NCI-H345 (cell line): ENCODE results near the gene KLF5.
"Not testable (repeated sequence)": the region's sequence is repeated elsewhere in the genome, so short reads cannot be mapped to it uniquely, and the experiment has no call there.

Source experiments
- DNase-seq: peaks from one replicate; lab custom pipeline; 2025; lab: John Stamatoyannopoulos, UW

KLF5 gene

GRCh38 chr13:73082895-73083294, 24.1 kb downstream of the KLF5 start:
- peak; percentile 49 for DNase-seq

GRCh38 chr13:73088332-73088935, 29.6 kb downstream of the KLF5 start:
- DNase-seq, result no peak

- no peak for DNase-seq
Observed at GRCh38 chr13:73089213-73089612, 30.4 kb downstream of the KLF5 start.

GRCh38 chr13:73090116-73090822, 31.5 kb downstream of the KLF5 start:
- DNase-seq, result peak; percentile 72

DNA sequence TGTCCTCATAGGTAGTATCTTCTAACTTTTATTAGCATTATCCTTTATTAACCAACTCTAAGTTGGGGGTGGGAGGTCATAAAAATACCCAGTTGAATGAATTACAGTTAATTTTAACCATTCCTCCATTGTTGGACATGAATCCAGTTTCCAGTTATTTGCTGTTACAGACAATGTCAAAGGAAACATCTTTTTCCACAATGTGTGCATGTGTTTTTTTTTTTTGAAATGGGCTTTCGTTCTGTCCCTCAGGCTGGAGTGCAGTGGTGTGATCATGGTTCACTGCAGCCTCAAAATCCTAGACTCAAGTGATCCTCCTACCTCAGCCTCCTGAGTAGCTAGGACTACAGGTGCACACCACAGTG, 32.0 kb downstream of the KLF5 start:
- DNase-seq, result no peak

DNA sequence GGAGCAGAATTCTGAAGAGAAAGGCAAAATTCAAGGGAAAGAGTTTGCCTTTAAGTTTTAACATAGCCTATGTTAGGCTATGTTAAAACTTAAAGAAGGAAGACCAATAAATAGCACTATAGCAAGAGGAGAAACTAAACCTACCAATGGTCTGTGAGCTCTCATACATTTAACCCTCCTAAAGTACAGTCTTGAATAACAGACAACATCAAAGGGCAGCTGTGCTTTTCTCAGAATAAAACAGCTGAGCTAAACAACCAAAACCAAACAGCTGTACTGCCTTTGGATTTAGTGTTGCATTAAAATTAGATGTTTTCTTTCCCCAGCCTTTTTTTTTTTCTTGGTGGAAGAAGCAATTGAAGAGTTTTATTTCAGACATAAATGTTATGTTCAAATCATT, 34.0 kb downstream of the KLF5 start:
- no peak for DNase-seq

DNA sequence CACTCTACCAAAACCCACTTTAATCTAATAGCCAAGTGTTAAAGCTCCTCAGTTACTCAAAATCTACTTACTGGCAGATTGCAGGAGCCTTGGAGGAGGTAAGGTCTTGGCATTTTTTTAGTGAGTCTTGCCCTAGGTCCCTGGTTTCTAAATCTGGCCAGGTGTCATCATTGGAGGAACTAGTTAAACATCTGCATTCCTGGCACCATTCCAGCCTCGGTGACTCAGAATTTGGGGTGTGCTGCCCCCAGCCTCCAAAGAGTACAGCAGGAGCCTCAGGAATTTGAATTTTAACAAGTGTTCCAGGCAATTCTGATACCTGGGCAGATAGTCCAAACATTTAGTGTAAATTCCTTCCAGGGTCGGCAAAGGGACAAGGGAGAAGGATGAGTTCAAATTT, 37.4 kb downstream of the KLF5 start:
- no peak for DNase-seq

DNA sequence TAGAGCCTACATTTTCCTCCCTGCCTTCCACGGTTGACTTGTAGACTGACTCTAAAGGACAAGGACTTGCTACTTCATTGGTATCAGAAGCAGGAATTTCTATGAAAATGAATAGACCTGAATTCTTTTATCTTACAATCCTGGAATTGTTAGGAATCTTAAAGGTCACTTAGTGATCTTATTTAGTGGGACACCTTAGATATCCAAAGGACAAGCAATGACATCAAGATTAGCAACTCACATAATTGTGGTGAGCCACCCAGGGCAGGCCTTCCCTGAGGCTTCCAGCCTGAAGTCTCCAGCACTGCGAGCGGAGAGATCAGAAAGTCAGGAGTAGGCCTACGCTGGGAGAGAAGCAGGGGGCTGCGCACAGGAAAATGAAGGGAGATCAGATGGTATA, 37.8 kb downstream of the KLF5 start:
- no peak for DNase-seq

- not testable (repeated sequence) for DNase-seq
Observed at GRCh38 chr13:73100781-73101180, 42.0 kb downstream of the KLF5 start.

GRCh38 chr13:73101351-73102007, 42.7 kb downstream of the KLF5 start:
- DNase-seq, result no peak

DNA sequence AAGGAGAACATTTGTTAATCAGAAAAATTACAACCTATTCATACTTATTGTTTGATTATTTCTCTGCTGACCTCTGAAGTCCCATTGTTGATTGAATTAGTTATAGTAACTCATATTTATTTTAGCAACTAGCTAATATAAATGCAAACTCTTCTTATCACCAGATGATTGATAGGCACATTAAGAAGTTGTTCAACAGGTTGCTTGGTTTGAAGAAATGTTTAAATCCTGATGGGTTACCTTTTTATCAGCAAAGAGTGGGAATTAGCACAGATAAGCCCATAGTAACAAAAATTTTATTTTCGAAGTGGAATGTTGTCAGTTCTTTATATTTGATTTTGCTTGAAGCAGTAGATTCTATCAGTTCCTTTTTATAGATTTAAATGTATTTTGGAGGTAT, 44.4 kb downstream of the KLF5 start:
- no peak for DNase-seq

- DNase-seq, result no peak
Observed at GRCh38 chr13:73106513-73107178, 47.8 kb downstream of the KLF5 start.

DNA sequence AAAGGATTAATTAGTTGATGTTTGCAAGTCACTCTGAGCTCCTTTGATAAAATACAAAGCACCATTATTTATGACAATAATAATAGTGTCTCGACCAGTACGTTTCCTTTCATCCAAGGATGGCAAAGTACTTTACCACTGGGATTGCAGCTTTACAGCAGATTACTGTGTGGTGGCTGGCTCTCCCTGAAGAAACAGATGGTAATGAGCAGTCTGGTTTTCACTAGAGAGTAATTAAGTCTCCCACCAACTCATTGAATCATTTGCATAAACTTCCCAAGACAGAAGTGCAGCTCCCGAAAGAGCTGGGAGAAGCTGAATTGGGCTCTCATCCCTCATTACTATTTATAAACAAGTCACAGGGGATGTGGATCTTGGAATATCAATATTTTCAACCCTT, 48.7 kb downstream of the KLF5 start:
- DNase-seq, result no peak

- DNase-seq, result no peak
Observed at GRCh38 chr13:73107970-73108369, 49.2 kb downstream of the KLF5 start.

DNA sequence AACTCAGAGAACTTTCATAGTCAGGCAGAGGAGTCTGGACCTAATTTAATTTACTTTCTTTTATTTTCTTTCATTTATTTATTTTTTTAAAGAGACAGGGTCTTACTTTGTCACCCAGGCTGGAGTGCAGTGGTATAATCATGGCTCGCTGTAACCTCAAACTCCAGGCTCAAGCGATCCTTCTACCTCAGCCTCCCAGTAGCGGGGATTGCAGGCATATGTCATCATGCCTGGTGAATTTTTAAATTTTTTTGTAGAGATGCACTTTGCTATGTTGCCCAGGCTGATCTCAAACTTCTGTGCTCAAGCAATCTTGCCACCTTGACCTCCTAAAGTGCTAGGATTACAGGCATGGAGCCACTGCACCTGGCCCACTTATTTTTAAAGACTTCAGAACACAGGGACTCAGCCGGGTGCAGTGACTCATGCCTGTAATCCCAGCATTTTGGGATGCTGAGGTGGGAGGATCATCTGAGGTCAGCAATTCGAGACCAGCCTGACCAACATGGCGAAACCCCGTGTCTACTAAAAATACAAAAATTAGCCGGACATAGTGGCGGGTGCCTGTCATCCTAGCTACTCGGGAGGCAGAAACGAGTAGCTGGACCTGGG, 50.6 kb downstream of the KLF5 start:
- DNase-seq, result no peak

GRCh38 chr13:73109969-73110368, 51.2 kb downstream of the KLF5 start:
- no peak for DNase-seq

DNA sequence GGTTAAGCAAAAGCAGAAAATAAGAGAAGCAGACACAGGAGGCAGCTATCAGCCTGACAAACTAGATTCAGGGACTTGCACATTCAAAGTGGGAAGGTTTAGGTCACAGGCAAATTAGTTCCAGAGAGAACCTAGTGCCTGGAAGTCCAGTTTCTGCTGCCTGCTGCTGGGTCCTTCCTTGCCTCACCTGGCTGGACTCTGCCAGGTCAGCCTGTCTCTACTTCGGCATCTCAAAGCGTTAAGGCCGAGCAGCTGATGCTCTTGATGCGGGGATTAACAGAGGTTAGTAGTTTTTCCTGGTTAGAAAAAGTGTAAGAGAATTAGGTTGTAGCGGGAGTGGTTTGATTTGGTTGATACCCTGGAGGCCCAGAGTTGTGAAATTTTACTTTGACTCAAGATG, 52.0 kb downstream of the KLF5 start:
- no peak for DNase-seq

DNA sequence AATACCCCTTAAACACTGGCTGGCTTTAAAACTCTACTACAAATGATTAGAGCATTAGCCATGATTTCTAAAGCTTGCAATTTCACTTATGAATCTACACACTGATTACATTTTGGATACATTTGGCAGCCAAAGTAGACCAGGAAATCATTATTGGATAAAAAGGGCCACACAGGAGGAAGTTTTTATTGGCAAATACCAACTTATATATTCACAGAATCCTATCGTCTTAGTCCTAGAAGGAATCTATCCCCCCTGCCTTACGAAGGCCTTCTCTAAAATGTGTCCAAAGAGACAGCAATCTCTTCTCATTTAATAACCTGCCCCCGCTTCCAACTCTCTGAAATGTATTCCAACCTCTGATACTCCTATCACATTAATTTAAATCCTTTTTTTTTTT, 52.5 kb downstream of the KLF5 start:
- DNase-seq, result no peak

DNA sequence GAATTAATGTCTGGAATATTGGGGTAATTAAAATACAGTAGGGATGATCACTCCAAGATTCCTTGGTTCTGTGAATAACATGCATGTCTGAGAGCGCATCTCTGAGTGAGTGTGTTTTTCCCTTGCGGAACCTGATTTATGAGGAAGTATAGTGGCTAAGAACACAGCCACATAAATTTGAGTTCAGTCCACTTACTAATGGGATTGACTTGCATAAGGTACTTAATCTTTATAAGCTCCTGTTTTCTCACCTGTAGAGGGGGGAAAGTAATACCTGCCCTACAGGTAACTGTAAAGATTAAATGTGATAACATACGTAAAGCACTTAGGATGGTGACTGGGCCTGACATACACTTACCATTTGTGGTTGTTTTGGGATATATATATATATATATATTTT, 60.8 kb downstream of the KLF5 start:
- DNase-seq, result no peak
